Progenitor cell of endocrine pancreas (in vitro differentiated cells): Measurements from ENCODE around the gene CASQ1. TPM values are rescaled to one million over a fixed set of nuclear protein-coding genes. Genes with fewer than 3 reads are reported as not detected.

Experiments
- DNase-seq: peaks from one replicate; pipeline ENCODE4 v3.0.0; 2021; ENCODE audit warnings: low spot score; ENCODE audit not compliant: unreplicated experiment
- H3K27ac Mint-ChIP-seq: 2 replicates; pipeline ENCODE4 v1.8.0; 2021; ENCODE audit warnings: mild to moderate bottlenecking, moderate library complexity, mixed read lengths
- H3K27me3 Mint-ChIP-seq: 2 replicates; pipeline ENCODE4 v1.8.0; 2021; ENCODE audit warnings: mixed read lengths
- H3K36me3 Mint-ChIP-seq: 2 replicates; pipeline ENCODE4 v1.8.0; 2022; ENCODE audit warnings: mixed read lengths; ENCODE audit not compliant: insufficient read depth
- H3K4me1 Mint-ChIP-seq: 2 replicates; pipeline ENCODE4 v1.8.0; 2021; ENCODE audit warnings: low read depth, mixed read lengths
- H3K4me3 Mint-ChIP-seq: 2 replicates; pipeline ENCODE4 v1.8.0; 2021; ENCODE audit warnings: low read depth, mild to moderate bottlenecking, moderate library complexity, mixed read lengths
- H3K9me3 Mint-ChIP-seq: 2 replicates; pipeline ENCODE4 v1.8.0; 2021; ENCODE audit warnings: low read depth, mixed read lengths
- CTCF ChIP-seq: fragments of 200-600 bp; sonication (generic); IDR thresholded peaks from one replicate; pipeline ENCODE4 v1.5.0; 2021; ENCODE audit warnings: antibody characterized with exemption, mild to moderate bottlenecking; ENCODE audit not compliant: unreplicated experiment
- total RNA-seq: library from RNA; stranded (reverse); gene quantifications from 2 replicates; pipeline ENCODE4 v1.2.1, GENCODE V29; 2021

CASQ1 gene
- total RNA-seq, 1 donor from 2014 or later: not detected

GRCh38 chr1:160251011-160251410 is 60.6 kb downstream of the CASQ1 start:
- no peak for TF ChIP-seq CTCF
- no peaks in the 10 kb centered on the region for H3K9me3 Mint-ChIP-seq
- no peak overlapping the region for H3K27ac Mint-ChIP-seq
- DNase-seq: no peak
- H3K4me1 Mint-ChIP-seq: peaks cover 6% of the 10 kb centered on the region
- H3K27me3 Mint-ChIP-seq: no peaks in the 10 kb centered on the region
- no peak overlapping the region for H3K4me3 Mint-ChIP-seq
- H3K36me3 Mint-ChIP-seq: peaks cover 1% of the 10 kb centered on the region

Other genes starting within 250 kb of the CASQ1 start
- 68.2 and 68.6 TPM in 2 replicates for gene IGSF9, start 245.0 kb upstream of the CASQ1 start, total RNA-seq
- gene SLAMF9, start 236.3 kb upstream of the CASQ1 start, total RNA-seq: not detected in 2 replicates
- gene PIGM, start 158.6 kb upstream of the CASQ1 start, total RNA-seq: 11.4 and 12.2 TPM in 2 replicates
- 0.09 and 0.12 TPM in 2 replicates for gene KCNJ10, start 120.4 kb upstream of the CASQ1 start, total RNA-seq
- gene KCNJ9, start 109.0 kb upstream of the CASQ1 start, total RNA-seq: not detected in 2 replicates
- gene IGSF8, start 92.0 kb upstream of the CASQ1 start, total RNA-seq: 39.4 and 40.0 TPM in 2 replicates
- gene ATP1A2, start 74.8 kb upstream of the CASQ1 start, total RNA-seq: 0.11 TPM in 1 of 2 replicates, not detected in the other
- gene ATP1A4, start 39.0 kb upstream of the CASQ1 start, total RNA-seq: not detected in 2 replicates
- gene PEA15, start 14.8 kb downstream of the CASQ1 start, total RNA-seq: 31.2 and 37.6 TPM in 2 replicates
- 167 and 172 TPM in 2 replicates for gene DCAF8, start 72.0 kb downstream of the CASQ1 start, total RNA-seq
- gene PEX19, start 94.6 kb downstream of the CASQ1 start, total RNA-seq: 73.8 and 74.8 TPM in 2 replicates
- gene COPA, start 152.7 kb downstream of the CASQ1 start, total RNA-seq: 143 and 151 TPM in 2 replicates
- 139 and 142 TPM in 2 replicates for gene NCSTN, start 152.8 kb downstream of the CASQ1 start, total RNA-seq
- gene NHLH1, start 176.5 kb downstream of the CASQ1 start, total RNA-seq: 0.78 and 0.96 TPM in 2 replicates
- gene VANGL2, start 210.0 kb downstream of the CASQ1 start, total RNA-seq: 75.6 and 80.4 TPM in 2 replicates